ENCODE results near the gene L3MBTL2.
A peak's percentile ranks its signal among the peaks of the same experiment; 100 is the strongest.
"Not testable (repeated sequence)": the region's sequence is repeated elsewhere in the genome, so short reads cannot be mapped to it uniquely, and the experiment has no call there.

The L3MBTL2 gene

GRCh38 chr22:41204992-41205900 lies at the start of gene L3MBTL2:
TSS of gene L3MBTL2 (plus strand) at chr22:41205312. CDS start at chr22:41205363, 51 bp downstream.
- DNase-seq: peak; percentile 99

GRCh38 chr22:41157083-41157482 lies 48.0 kb upstream of the L3MBTL2 start:
- no peak for DNase-seq

- DNase-seq: no peak
Measured at GRCh38 chr22:41169157-41169556, 36.0 kb upstream of the L3MBTL2 start.

GRCh38 chr22:41171996-41172395 lies 33.1 kb upstream of the L3MBTL2 start:
- DNase-seq: no peak

DNA sequence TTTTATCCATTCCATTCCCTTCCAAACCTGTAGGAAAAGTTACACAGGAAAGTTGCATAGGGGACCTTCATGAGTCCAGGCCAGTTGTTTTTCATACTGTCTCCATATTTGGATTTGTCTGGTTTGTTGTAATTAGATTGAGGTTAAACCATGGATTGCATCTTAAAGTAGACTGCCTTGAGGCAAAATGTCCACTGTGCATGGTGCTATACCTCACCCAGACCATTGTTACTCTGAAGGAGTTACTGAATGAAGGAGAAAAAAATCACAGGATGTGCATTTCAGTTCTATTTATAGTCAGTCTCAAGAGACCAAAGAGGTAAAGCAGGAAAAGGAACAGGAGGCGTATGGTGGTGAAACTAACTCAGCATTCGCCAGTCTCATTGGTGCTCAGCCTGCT lies 29.6 kb upstream of the L3MBTL2 start:
- no peak for DNase-seq

DNA sequence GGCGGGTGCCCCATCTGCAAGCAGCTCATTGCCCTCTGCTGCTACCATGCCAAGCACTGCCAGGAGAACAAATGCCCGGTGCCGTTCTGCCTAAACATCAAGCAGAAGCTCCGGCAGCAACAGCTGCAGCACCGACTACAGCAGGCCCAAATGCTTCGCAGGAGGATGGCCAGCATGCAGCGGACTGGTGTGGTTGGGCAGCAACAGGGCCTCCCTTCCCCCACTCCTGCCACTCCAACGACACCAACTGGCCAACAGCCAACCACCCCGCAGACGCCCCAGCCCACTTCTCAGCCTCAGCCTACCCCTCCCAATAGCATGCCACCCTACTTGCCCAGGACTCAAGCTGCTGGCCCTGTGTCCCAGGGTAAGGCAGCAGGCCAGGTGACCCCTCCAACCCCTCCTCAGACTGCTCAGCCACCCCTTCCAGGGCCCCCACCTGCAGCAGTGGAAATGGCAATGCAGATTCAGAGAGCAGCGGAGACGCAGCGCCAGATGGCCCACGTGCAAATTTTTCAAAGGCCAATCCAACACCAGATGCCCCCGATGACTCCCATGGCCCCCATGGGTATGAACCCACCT lies 28.0 kb upstream of the L3MBTL2 start:
- no peak for DNase-seq

GRCh38 chr22:41177622-41178424 lies 27.3 kb upstream of the L3MBTL2 start:
- no peak for DNase-seq

- DNase-seq: no peak
Measured at GRCh38 chr22:41178425-41178975, 26.6 kb upstream of the L3MBTL2 start.

DNA sequence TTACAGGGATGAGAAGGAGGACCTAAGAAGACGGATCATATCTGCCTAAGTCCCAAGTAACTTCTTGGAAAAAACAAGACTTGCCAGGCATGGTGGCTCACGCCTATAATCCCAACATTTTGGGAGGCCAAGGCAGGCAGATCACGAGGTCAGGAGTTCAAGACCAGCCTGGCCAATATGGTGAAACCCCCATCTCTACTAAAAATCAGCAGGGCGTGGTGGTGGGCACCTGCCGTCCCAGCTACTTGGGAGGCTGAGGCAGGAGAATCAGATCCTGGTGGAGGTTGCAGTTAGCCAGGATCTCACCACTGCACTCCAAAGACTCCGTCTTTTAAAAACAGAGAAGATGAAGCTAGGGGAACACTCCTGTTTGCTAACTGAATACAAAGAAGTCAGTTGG lies 24.8 kb upstream of the L3MBTL2 start:
- DNase-seq: not testable (repeated sequence)

DNA sequence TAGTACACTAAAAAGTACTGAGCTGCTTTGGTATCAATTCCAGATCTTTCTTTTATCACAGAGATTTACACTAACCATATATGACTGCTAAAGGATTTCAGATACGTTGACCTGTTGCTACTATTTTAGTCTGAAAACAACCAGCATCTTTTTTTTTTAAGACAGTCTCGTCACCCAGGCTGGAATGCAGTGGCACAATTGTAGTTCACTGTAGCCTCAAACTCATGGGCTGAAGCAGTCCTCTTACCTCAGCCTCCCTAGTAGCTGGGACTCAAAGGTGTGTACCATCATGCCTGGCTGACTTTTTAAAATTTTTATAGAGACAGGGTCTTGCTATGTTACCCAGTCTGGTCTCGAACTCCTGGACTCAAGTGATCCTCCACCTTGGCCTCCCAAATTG lies 24.2 kb upstream of the L3MBTL2 start:
- DNase-seq: no peak

DNA sequence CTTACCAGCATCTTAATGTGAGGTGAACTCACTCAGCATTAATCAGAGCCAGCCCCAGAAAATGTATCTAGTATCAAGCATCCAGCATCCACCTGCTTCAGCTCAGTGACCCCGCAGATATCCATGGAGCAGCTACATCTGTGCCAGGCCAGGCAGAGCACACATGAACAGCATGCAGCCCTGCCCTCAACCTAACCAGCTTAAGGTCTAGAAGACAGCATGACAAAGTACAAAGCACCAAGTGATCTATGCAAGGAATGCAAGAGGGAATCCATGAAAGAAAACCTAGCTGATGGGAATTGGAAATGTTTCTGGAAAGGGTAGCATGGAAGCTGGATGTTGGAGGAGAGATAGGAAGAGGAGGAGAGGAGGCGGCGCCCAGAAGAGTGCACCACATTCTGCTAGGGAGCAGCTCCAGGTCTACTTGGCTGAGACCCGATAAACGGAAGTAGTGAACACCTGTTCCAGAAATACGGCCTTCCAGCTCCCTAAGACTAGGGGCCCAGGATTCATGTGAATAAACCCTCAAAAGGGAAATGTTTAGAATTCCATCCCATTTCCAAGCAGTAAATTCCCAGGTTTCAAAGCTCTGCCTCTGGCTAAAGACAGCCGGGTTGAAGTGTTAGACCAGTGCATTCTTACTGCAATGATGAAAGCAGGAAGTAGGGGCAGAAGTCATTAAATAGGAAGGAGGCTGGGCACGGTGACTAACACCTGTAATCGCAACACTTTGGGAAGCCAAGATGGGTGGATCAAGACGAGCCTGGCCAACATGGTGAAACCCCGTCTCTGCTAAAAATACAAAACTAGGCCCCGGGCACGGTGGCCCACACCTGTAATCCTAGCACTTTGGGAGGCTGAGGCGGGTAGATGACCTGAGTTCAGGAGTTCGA lies 23.5 kb upstream of the L3MBTL2 start:
- DNase-seq: no peak

GRCh38 chr22:41184679-41185078 lies 20.4 kb upstream of the L3MBTL2 start:
- DNase-seq: no peak

- DNase-seq: no peak
Measured at GRCh38 chr22:41191467-41191866, 13.6 kb upstream of the L3MBTL2 start.

- no peak for DNase-seq
Measured at GRCh38 chr22:41193829-41194228, 11.3 kb upstream of the L3MBTL2 start.

- DNase-seq: peak; percentile 79
Measured at GRCh38 chr22:41197038-41197972, 7.8 kb upstream of the L3MBTL2 start.

GRCh38 chr22:41198027-41198580 lies 7.0 kb upstream of the L3MBTL2 start:
- DNase-seq: peak; percentile 56

GRCh38 chr22:41201141-41201540 lies 4.0 kb upstream of the L3MBTL2 start:
- DNase-seq: no peak

DNA sequence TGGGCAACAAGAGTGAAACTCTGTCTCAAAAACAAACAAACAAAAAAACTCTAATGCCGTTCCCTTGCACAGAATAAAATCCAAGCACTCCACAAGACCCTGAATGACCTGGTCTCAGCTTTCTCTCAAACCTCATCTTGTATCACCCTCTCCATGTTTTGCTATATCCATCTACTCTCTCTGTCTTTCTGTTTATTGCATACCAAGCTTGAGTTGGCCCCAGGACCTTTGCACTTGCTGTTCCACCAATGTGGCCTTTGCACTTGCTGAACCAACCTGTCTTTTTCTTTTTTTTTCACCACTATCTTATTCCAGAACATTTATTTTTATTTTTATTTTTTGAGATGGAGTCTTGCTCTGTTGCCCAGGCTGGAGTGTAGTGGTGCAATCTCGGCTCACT lies 2.0 kb upstream of the L3MBTL2 start:
- no peak for DNase-seq

DNA sequence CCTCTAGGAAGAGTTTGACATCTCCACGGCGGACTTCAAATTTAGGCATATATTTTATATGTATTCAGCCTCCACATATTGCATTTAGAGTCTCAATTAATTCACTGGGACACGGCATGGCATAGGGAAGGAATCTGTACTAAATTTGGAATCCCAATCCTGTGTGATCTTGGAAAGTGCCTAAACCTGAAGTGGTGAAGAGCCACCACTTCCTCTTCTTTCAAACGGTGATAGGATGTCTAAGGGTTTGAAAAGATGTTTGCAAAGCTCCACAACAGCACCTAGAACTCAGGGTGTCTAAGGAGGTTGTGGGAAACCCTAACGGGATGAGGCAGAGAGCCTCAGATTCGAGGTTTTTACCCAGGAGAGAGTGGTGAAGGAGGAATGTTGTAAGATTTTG lies 1.0 kb upstream of the L3MBTL2 start:
- no peak for DNase-seq

DNA sequence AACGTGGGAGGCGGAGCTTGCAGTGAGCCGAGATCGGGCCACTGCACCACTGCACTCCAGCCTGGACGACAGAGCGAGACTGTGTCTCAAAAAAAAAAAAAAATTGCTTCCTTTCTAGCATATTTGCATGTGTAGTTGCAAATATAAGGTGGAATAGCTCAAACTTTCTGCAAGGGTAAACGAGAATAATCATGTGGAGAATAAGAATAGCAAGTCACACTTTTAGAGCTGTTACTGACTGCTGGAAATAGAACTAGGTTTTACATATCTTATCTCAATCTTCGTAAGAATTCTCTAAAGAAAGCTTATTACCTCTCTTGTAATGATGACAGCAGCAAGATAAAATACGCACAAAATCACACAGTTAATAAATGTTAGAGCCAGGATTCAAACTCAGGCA lies 1.6 kb downstream of the L3MBTL2 start:
- no peak for DNase-seq

DNA sequence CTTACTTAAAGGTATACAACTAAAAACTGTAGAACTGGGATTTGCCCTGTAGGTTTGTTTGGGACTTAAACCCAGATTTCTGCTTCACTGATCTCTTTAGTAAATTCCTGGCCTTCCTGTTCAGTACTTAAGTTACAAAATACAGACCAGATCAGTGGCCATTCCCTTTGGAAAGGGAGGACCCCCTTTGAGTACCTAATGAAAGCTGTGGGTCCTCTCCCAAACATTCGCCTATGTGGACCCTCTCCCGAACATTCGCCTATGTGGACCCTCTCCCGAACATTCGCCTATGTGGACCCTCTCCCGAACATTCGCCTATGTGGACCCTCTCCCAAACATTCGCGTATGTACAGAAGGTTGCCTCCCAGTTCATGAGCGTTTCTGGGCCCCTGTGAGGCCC lies 10.3 kb downstream of the L3MBTL2 start:
- no peak for DNase-seq
